Natural killer cell treated with Interleukin-12 subunit alpha and Interleukin-12 subunit beta and Interleukin-15 and Interleukin-18, amount 100 ng/mL, for 72 hours (primary cell): ENCODE results near the gene PRKAR2A. TPM values are rescaled to one million over a fixed set of nuclear protein-coding genes. Genes with fewer than 3 reads are reported as not detected.
"Not testable (repeated sequence)": the region's sequence is repeated elsewhere in the genome, so short reads cannot be mapped to it uniquely, and the experiment has no call there.

Experiments used
- ATAC-seq, 2 donors: fragments of 150-1000 bp; cut with Tn5 transposase in 1 of 2; sonication (Bioruptor Pico), chemical (Tn5 transposase) in 1 of 2; 2 replicates each; pipeline ENCODE4 v1.10.0; 2021
- DNase-seq: peaks from one replicate; pipeline ENCODE4 v3.0.0; 2022; ENCODE audit warnings: low spot score
- H3K27ac Mint-ChIP-seq, 2 donors: 1 replicate in 1 of 2; 2 replicates in 1 of 2; pipeline ENCODE4 v1.8.0; 2022; ENCODE audit warnings: mixed read lengths in 2 of 2, mild to moderate bottlenecking in 1 of 2, moderate library complexity in 1 of 2
- H3K27me3 Mint-ChIP-seq, 2 donors: 1 replicate in 1 of 2; 2 replicates in 1 of 2; pipeline ENCODE4 v1.8.0; 2022; ENCODE audit warnings: mixed read lengths in 2 of 2
- H3K36me3 Mint-ChIP-seq: one replicate; pipeline ENCODE4 v1.8.0; 2022; ENCODE audit warnings: mixed read lengths
- H3K4me1 Mint-ChIP-seq, 2 donors: 1 replicate in 1 of 2; 2 replicates in 1 of 2; pipeline ENCODE4 v1.8.0; 2022; ENCODE audit warnings: low read depth in 2 of 2, mixed read lengths in 2 of 2, mild to moderate bottlenecking in 1 of 2
- H3K4me3 Mint-ChIP-seq: one replicate; pipeline ENCODE4 v1.8.0; 2022; ENCODE audit warnings: mixed read lengths
- H3K9me3 Mint-ChIP-seq: 2 replicates; pipeline ENCODE4 v1.8.0; 2022; ENCODE audit warnings: mixed read lengths
- total RNA-seq, 2 donors: library from RNA; stranded (reverse); gene quantifications; one replicate each; pipeline ENCODE4 v1.2.3, GENCODE V29; 2022

The PRKAR2A gene
- total RNA-seq, 2 donors from 2014 or later = 46.0 to 46.4 TPM

DNA sequence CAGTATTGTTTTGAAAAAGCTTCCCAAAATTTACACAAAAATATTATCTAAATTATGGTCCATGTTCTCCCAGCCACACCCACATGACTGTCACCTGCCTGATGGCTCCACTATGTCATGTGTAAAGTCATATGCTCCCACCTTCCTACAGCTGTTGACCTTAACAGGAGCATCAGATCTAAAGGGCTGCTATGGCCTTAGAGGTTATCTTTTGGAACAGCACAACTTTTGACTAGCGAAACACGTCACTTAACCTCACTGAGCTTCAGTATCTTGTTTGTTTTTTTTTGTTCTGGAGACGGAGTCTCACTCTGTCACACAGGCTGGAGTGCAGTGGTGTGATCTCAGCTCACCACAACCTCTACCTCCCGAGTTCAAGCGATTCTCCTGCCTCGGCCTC, 64.4 kb downstream of the PRKAR2A start:
- no peaks in the 10 kb centered on the region for H3K9me3 Mint-ChIP-seq
- ATAC-seq (no peak), DNase-seq (no peak)
- no peaks in the 10 kb centered on the region for H3K27me3 Mint-ChIP-seq
- H3K36me3 Mint-ChIP-seq = peaks cover 10% of the 10 kb centered on the region
- peak overlapping the region in 1 of 2 donors; percentile 11 for H3K27ac Mint-ChIP-seq
- H3K4me1 Mint-ChIP-seq = peaks cover 0 to 2% of the 10 kb centered on the region in 2 donors
- no peak overlapping the region for H3K4me3 Mint-ChIP-seq

DNA sequence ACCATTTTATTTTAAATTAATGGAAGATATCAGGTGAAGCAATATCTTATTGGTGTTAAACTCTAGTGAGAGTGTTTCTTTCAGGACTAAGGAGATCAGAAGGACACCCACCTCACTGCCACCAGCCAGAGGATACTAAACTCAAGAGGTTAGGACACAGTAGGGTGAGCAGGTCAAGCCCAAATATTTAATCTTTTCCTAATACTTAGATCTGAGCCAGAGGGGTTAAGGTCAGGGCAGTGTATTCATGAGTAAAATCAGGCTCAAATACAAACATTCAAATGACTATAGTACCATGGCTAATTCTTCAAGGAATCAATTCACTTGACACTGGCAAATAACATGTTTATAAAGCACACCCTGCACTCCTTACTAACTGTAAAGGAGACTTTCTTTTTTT, 65.6 kb downstream of the PRKAR2A start:
- H3K27ac Mint-ChIP-seq = no peak overlapping the region
- no peaks in the 10 kb centered on the region for H3K9me3 Mint-ChIP-seq
- no peaks in the 10 kb centered on the region for H3K27me3 Mint-ChIP-seq
- H3K4me3 Mint-ChIP-seq = no peak overlapping the region
- peaks cover 10% of the 10 kb centered on the region for H3K36me3 Mint-ChIP-seq
- DNase-seq = no peak
- ATAC-seq = no peak
- no peaks in the 10 kb centered on the region for H3K4me1 Mint-ChIP-seq

DNA sequence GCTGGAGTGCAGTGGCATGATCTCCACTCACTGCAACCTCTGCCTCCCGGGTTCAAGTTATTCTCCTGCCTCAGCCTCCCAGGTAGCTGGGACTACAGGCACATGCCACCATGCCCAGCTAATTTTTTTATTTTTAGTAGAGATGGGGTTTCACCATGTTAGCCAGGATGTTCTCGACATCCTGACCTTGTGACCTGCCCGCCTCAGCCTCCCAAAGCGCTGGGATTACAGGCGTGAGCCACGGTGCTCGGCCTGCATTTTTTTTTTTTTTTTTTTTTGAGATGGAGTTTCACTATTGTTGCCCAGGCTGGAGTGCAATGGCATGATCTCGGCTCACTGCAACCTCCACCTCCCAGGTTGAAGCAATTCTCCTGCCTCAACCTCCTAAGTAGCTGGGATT, 69.1 kb downstream of the PRKAR2A start:
- not testable (repeated sequence) for H3K27ac Mint-ChIP-seq, DNase-seq, H3K4me1 Mint-ChIP-seq, H3K27me3 Mint-ChIP-seq, H3K36me3 Mint-ChIP-seq, ATAC-seq, H3K9me3 Mint-ChIP-seq, H3K4me3 Mint-ChIP-seq

DNA sequence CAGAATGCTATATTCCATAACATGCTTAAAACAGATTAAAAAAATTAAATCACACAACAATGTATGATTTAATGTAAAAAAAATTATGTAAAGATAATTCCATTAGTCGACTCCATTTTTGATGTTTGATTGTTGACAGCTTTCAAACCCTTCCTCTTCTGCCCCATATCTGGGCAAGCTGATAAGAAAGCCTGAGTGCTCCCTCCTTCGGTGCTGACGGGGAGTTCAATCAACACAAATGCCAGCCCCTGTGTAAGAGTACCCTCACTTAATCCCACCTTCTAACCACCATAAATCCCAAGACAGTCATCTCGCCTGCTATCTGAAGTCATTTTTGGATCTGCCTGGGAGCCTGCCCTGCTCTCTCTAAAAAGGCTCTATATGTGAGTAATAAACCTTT, 70.8 kb downstream of the PRKAR2A start:
- Mint-ChIP-seq H3K9me3 (no peaks in the 10 kb centered on the region), H3K4me1 (no peaks in the 10 kb centered on the region), H3K36me3 (peaks cover 4% of the 10 kb centered on the region), H3K27me3 (no peaks in the 10 kb centered on the region), H3K27ac (no peak overlapping the region), H3K4me3 (no peak overlapping the region)
- ATAC-seq (no peak), DNase-seq (no peak)

DNA sequence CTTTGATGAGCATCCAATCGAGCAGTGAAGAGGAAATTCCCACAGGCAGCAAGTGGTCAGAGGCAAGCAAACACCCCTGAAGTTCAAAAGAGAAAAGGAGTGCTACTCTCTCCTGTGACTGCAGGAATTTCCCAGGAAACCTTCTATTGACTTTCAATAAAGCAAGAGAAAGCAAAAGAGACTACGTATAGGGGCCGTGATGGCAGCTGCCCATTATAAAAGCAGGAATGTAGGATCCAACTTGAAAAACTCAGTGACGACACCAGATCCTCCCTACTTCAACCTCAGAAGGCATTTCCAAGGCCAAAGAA, 77.5 kb downstream of the PRKAR2A start:
- peaks cover 9% of the 10 kb centered on the region for H3K36me3 Mint-ChIP-seq
- H3K4me3 Mint-ChIP-seq = no peak overlapping the region
- H3K27me3 Mint-ChIP-seq = no peaks in the 10 kb centered on the region
- no peak for DNase-seq
- H3K27ac Mint-ChIP-seq = no peak overlapping the region
- ATAC-seq = no peak
- H3K9me3 Mint-ChIP-seq = no peaks in the 10 kb centered on the region
- no peaks in the 10 kb centered on the region for H3K4me1 Mint-ChIP-seq

DNA sequence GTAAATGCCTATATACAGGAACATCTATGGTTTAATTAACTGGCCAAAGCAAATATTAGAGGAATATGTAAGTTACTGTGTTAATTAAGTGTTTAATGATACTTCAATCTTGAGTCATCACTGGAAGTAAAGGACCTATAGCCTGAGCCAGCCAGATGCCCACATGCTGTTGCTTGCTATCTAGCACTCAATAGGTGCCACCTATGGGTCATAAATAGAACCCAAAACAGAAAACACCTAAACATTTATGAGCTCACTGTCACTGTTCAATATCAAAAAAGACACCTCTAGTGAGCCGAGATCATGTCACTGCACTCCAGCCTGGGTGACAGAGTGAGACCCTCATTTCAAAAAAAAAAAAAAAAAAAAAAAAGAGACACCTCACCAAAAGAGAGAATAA, 82.3 kb downstream of the PRKAR2A start:
- H3K4me3 Mint-ChIP-seq = no peak overlapping the region

DNA sequence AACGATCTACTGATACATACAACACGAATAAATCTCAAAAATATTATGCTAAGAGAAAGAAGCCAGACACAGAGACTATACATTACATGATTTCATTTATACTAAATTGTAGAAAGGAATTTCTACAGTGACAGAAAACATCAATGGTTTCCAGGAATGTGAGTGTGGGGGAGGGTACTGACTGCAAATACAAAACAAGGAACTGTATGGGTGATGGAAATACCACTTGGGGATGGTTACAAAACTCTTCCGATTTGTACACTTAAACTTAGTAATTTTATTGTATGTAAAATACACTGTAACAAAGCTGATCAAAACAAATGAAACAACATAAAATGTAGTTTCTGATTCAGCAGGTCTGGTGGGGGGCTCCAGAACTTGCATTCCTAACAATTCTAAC, 84.9 kb downstream of the PRKAR2A start:
- DNase-seq = no peak
- ATAC-seq = no peak
- H3K27me3 Mint-ChIP-seq = no peaks in the 10 kb centered on the region
- no peak overlapping the region for H3K27ac Mint-ChIP-seq
- H3K4me1 Mint-ChIP-seq = no peaks in the 10 kb centered on the region
- peaks cover 11% of the 10 kb centered on the region for H3K36me3 Mint-ChIP-seq
- H3K9me3 Mint-ChIP-seq = no peaks in the 10 kb centered on the region
- H3K4me3 Mint-ChIP-seq = no peak overlapping the region

More for the DNA sequence above, 82.3 kb downstream of the PRKAR2A start:
- Mint-ChIP-seq H3K4me1 (no peaks in the 10 kb centered on the region), H3K36me3 (peaks cover 6% of the 10 kb centered on the region), H3K9me3 (no peaks in the 10 kb centered on the region), H3K27me3 (no peaks in the 10 kb centered on the region), H3K27ac (peak overlapping the region in 1 of 2 donors; percentile 13)
- ATAC-seq = no peak
- no peak for DNase-seq

DNA sequence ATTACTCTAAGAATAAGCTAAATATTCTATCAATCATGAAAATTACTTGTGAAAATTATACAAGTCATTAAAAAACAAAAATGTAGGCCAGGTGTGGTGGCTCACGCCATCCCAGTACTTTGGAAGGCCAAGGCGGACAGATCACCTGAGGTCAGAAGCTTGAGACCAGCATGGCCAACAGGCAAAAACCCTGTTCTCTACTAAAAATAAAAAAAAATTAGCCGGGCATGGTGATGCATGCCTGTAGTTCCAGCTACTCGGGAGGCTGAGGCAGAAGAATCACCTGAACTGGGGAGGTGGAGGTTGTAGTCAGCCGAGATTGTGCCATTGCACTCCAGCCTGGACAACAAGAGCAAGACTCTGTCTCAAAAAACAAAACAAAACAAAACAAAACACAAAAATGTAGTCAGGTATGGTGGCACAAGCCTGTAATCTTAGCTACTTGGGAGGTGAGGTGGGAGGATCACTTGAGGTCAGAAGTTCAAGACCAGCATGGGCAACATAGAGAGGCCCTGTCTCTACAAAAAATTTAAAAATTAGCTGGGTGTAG, 87.6 kb downstream of the PRKAR2A start:
- not testable (repeated sequence) for ATAC-seq, H3K36me3 Mint-ChIP-seq, DNase-seq, H3K27me3 Mint-ChIP-seq, H3K4me1 Mint-ChIP-seq, H3K4me3 Mint-ChIP-seq, H3K27ac Mint-ChIP-seq, H3K9me3 Mint-ChIP-seq

DNA sequence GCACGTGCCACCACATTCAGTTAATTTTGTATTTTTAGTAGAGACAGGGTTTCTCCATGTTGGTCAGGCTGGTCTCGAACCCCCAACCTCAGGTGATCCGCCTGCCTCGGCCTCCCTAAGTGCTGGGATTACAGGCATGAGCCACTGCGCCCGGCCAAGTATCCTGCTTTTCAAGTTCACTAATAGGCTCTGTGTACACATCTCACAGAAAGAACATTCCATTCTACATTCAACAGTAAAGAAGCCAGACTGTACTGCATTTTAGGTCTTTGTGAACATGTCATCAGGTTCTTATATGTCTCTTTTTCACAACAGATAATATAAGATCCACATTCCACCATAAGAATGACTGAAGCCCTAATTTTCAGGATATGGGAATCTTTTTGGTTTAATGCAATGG, 88.1 kb downstream of the PRKAR2A start:
- not testable (repeated sequence) for H3K9me3 Mint-ChIP-seq, H3K36me3 Mint-ChIP-seq, H3K27ac Mint-ChIP-seq, H3K27me3 Mint-ChIP-seq, DNase-seq, H3K4me3 Mint-ChIP-seq, ATAC-seq, H3K4me1 Mint-ChIP-seq

DNA sequence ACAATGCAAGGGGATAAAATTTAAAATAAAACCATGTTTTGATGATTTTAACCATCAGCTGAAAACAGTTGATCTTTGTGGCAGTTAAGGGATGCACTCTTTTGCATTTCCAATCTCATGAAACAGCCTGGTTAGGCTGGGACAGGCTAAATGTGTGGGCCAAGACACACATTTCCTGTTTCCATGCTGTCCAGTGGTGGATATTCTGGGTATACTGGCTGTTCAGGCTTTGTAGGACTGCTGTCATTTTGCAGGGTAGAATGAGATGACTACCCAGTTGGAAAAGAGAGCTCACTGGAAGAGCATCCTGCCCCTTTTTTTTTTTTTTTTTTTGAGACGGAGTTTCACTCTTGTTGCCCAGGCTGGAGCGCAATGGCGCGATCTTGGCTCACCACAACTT, 88.6 kb downstream of the PRKAR2A start:
- no peaks in the 10 kb centered on the region for H3K27me3 Mint-ChIP-seq
- no peak for ATAC-seq
- H3K9me3 Mint-ChIP-seq = no peaks in the 10 kb centered on the region
- no peak overlapping the region for H3K4me3 Mint-ChIP-seq
- peaks cover 6% of the 10 kb centered on the region for H3K36me3 Mint-ChIP-seq
- no peak for DNase-seq
- no peak overlapping the region for H3K27ac Mint-ChIP-seq
- H3K4me1 Mint-ChIP-seq = no peaks in the 10 kb centered on the region

DNA sequence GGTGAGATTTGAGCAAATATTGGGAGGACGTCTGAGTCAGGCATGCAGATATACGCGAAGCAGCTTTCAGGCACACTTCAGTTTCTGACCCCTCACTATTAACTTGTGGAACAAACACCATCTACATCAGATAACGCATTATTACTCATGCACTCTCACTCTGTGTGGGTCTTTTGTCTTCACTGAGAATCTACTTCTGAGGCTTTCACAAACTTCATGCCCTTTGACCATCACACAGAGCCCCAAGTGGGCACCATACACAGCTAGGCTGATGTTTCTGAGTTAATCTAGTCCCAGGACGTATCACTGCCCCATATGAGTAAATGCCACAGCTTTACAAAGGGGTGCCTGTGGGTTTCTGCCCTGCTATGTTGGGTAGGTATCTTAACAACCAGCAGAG, 91.0 kb downstream of the PRKAR2A start:
- peaks cover 6% of the 10 kb centered on the region for H3K36me3 Mint-ChIP-seq
- no peak for DNase-seq
- H3K27ac Mint-ChIP-seq = no peak overlapping the region
- no peaks in the 10 kb centered on the region for H3K27me3 Mint-ChIP-seq
- no peaks in the 10 kb centered on the region for H3K4me1 Mint-ChIP-seq
- H3K9me3 Mint-ChIP-seq = no peaks in the 10 kb centered on the region
- no peak overlapping the region for H3K4me3 Mint-ChIP-seq
- ATAC-seq = no peak

DNA sequence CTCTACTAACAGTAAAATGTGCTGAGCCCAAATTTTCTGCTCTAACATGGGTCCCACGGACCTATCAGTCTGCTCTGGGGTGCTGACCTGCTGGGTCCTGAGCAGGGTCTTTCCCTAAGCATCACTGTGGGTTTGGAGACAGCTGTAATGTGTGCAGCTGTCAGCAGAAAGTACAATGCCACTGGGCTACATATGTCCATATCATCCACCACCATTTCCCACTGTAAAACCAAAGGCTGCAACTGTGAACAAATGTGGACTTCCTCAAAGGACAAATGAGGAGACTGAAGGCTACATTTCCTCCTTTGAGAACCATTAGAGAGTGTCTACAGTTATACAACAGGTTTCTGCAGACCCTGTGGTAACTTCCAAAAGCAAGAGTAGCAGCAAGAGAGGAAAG, 96.8 kb downstream of the PRKAR2A start:
- H3K27ac Mint-ChIP-seq = no peak overlapping the region
- peaks cover 6% of the 10 kb centered on the region for H3K36me3 Mint-ChIP-seq
- no peak for ATAC-seq
- DNase-seq = no peak
- H3K27me3 Mint-ChIP-seq = no peaks in the 10 kb centered on the region
- H3K4me3 Mint-ChIP-seq = no peak overlapping the region
- H3K4me1 Mint-ChIP-seq = no peaks in the 10 kb centered on the region
- no peaks in the 10 kb centered on the region for H3K9me3 Mint-ChIP-seq

DNA sequence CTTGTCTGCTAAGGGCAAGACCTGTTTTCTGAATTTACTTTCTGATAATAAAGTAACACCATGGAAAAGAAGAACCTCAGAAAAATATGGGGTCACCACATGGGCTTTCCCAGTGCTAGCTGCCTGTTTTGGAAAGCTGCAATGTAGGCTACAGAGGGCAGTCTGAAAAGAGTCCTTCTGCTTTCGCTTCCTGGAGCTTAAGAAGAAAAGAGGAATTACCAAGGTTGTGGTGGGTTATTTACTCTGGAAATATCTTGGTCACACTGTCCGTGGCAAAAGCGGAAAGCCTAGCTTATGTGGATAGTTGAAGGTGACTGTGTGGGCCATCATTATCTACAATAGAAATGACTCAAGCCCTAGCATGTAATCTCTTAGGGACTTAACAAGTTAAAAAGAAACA, 98.9 kb downstream of the PRKAR2A start:
- no peak overlapping the region for H3K4me3 Mint-ChIP-seq
- no peaks in the 10 kb centered on the region for H3K4me1 Mint-ChIP-seq
- H3K9me3 Mint-ChIP-seq = no peaks in the 10 kb centered on the region
- no peaks in the 10 kb centered on the region for H3K27me3 Mint-ChIP-seq
- ATAC-seq (no peak), DNase-seq (no peak)
- H3K27ac Mint-ChIP-seq = no peak overlapping the region
- peaks cover 6% of the 10 kb centered on the region for H3K36me3 Mint-ChIP-seq

DNA sequence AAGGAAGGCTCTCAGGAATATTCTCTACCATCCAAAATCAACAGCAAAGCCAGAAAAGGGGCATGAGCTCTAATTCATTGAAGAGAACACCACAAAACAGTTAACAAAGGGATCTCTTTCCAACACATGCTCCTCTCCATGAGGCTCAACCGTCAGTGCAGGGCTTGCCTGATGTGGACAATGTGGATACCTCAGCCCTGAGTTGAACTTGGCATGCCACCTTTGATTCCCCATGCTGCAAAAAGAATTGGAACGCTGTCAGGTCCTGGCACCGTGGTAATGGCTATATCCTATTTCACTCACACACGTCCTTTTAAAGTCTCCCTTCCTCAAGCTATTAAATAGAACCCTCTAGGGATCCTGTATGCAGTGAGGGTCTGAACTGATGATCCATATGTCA, 100.0 kb downstream of the PRKAR2A start:
- ATAC-seq (no peak), DNase-seq (no peak)
- Mint-ChIP-seq H3K4me3 (no peak overlapping the region), H3K9me3 (no peaks in the 10 kb centered on the region), H3K4me1 (no peaks in the 10 kb centered on the region), H3K27ac (no peak overlapping the region), H3K36me3 (peaks cover 6% of the 10 kb centered on the region), H3K27me3 (no peaks in the 10 kb centered on the region)

DNA sequence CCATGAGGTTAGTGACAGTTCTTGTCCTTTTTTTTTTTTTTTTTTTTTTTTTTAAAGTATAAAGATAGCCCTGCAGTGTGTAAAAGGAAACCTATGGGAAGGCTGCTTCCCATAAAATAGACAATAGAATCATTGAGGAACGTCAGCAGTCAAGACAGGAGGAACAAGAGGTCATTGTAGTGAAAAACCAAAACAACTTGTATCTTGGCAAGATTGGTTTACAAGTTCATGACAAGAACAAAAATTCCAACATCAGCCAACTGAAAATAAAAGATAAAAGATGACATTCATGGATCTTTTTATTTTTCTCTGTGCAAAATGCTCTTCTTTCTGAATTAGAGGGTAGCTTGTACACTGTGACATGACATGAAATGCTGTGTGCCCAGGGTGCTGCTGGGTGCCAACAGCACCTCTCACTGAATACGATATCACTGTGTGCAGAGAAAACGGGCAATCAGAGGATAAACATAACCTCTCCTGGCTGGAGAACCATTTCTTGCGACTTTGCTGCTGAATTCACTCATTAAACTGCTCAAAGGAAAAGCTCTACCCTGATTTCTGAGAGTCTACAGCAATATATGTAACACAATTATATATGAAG, 100.6 kb downstream of the PRKAR2A start:
- H3K4me1 Mint-ChIP-seq = no peaks in the 10 kb centered on the region
- DNase-seq = no peak
- H3K9me3 Mint-ChIP-seq = no peaks in the 10 kb centered on the region
- ATAC-seq = no peak
- no peak overlapping the region for H3K27ac Mint-ChIP-seq
- peaks cover 6% of the 10 kb centered on the region for H3K36me3 Mint-ChIP-seq
- no peak overlapping the region for H3K4me3 Mint-ChIP-seq
- H3K27me3 Mint-ChIP-seq = no peaks in the 10 kb centered on the region
